ENCODE results near the gene OCA2. TPM values are rescaled to one million over a fixed set of nuclear protein-coding genes. Genes with fewer than 3 reads are reported as not detected.
"Not testable (repeated sequence)": the region's sequence is repeated elsewhere in the genome, so short reads cannot be mapped to it uniquely, and the experiment has no call there.

Gene OCA2
- total and polyA plus RNA-seq, 2 donors from 2014 or later, result 0.45 to 2.5 TPM

GRCh38 chr15:27850050-27850449 is 249.1 kb downstream of the OCA2 start:
- no peaks in the 10 kb centered on the region for H3K9me3 ChIP-seq (ENCODE audit: control insufficient read depth in 2 of 3, insufficient read depth in 1 of 3, low read length in 3 of 3)
- no peaks in the 10 kb centered on the region for H3K4me1 ChIP-seq (ENCODE audit: control insufficient read depth in 2 of 3, insufficient read depth in 2 of 3, low read depth in 1 of 3, low read length in 3 of 3)
- no peaks in the 10 kb centered on the region for H3K27me3 ChIP-seq (ENCODE audit: control insufficient read depth, insufficient read depth, low read length)
- no peak overlapping the region for H3K4me3 ChIP-seq (ENCODE audit: low read length in 3 of 3)
- no peak overlapping the region for H3K27ac ChIP-seq (ENCODE audit: low read depth in 2 of 2, low read length in 2 of 2)
- TF ChIP-seq CTCF (IDR thresholded peaks at IDR 0.05; ENCODE audit: borderline replicate concordance, extremely low read depth, insufficient read depth), result no peak
- DNase-seq (no peak), FAIRE-seq (no peak)
- H3K36me3 ChIP-seq (ENCODE audit: control insufficient read depth in 2 of 3, insufficient read depth in 3 of 3, low read length in 3 of 3), result no peaks in the 10 kb centered on the region
- H3K9ac ChIP-seq (ENCODE audit: low read length in 3 of 3), result no peak overlapping the region
- intact Hi-C loops (cut with DNase I), result no loop called here

DNA sequence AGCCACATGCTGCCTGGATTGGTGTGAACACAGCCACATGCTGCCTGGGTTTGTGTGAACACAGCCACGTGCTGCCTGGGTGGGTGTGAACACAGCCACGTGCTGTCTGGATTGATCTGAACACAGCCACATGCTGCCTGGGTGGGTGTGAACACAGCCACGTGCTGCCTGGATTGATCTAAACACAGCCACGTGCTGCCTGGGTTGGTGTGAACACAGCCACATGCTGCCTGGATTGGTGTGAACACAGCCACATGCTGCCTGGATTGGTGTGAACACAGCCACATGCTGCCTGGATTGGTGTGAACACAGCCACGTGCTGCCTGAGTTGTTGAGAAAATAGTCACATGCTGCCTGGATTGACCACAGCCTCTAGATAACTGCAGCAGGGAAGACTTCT is 250.2 kb downstream of the OCA2 start:
- H3K4me1 ChIP-seq (ENCODE audit: control insufficient read depth in 2 of 3, insufficient read depth in 2 of 3, low read depth in 1 of 3, low read length in 3 of 3); H3K9me3 ChIP-seq (ENCODE audit: control insufficient read depth in 2 of 3, insufficient read depth in 1 of 3, low read length in 3 of 3); DNase-seq; FAIRE-seq; H3K36me3 ChIP-seq (ENCODE audit: control insufficient read depth in 2 of 3, insufficient read depth in 3 of 3, low read length in 3 of 3); H3K27ac ChIP-seq (ENCODE audit: low read depth in 2 of 2, low read length in 2 of 2); H3K9ac ChIP-seq (ENCODE audit: low read length in 3 of 3); H3K27me3 ChIP-seq (ENCODE audit: control insufficient read depth, insufficient read depth, low read length); H3K4me3 ChIP-seq (ENCODE audit: low read length in 3 of 3); intact Hi-C loops (cut with DNase I): not testable (repeated sequence)

GRCh38 chr15:27847775-27848710 is 251.1 kb downstream of the OCA2 start:
- DNase-seq (no peak), FAIRE-seq (no peak)
- no peaks in the 10 kb centered on the region for H3K36me3 ChIP-seq (ENCODE audit: control insufficient read depth in 2 of 3, insufficient read depth in 3 of 3, low read length in 3 of 3)
- H3K27me3 ChIP-seq (ENCODE audit: control insufficient read depth, insufficient read depth, low read length), result no peaks in the 10 kb centered on the region
- intact Hi-C loops (cut with DNase I), result no loop called here
- no peak overlapping the region for H3K4me3 ChIP-seq (ENCODE audit: low read length in 3 of 3)
- no peaks in the 10 kb centered on the region for H3K4me1 ChIP-seq (ENCODE audit: control insufficient read depth in 2 of 3, insufficient read depth in 2 of 3, low read depth in 1 of 3, low read length in 3 of 3)
- H3K9me3 ChIP-seq (ENCODE audit: control insufficient read depth in 2 of 3, insufficient read depth in 1 of 3, low read length in 3 of 3), result no peaks in the 10 kb centered on the region
- no peak overlapping the region for H3K9ac ChIP-seq (ENCODE audit: low read length in 3 of 3)
- no peak overlapping the region for H3K27ac ChIP-seq (ENCODE audit: low read depth in 2 of 2, low read length in 2 of 2)
- no peak for TF ChIP-seq CTCF (IDR thresholded peaks at IDR 0.05; ENCODE audit: borderline replicate concordance, extremely low read depth, insufficient read depth)

DNA sequence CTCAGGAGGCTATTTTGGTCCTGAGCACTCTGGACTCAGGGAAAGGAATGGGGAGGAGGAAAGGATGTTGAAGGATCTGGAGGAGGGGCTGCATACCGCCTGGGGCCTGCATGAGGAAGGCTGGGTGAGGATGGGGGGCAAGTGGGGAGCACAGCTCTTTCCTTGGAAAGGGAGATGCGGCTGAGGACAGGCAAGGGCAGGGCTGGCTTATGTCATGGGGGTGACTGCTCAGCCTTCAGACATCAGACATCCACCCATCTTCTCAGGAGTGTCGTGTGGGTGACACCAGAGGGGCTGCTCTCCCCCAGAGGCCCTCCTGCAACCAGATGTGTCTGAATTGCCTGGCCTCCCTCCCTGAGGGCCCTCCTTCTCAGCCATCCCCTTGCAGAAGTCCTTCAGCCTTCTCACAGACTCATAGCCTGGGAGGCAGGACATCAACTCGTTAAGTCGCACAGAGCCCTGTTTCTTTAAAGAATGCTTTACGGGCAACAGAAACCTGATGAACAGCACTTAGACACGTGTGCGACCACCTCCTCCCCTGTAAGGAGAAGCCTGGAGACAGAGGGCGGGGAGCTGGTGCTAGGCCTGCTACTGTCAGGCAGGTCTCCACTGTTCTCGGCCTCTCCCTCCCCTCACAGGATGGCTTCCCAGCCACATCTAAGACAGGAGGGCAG is 252.3 kb downstream of the OCA2 start:
- H3K9ac ChIP-seq (ENCODE audit: low read length in 3 of 3), result no peak overlapping the region
- no peak overlapping the region for H3K4me3 ChIP-seq (ENCODE audit: low read length in 3 of 3)
- DNase-seq (peak in 3 of 5 donors; percentile 17 to 37 (median 22)), FAIRE-seq (no peak)
- H3K36me3 ChIP-seq (ENCODE audit: control insufficient read depth in 2 of 3, insufficient read depth in 3 of 3, low read length in 3 of 3), result no peaks in the 10 kb centered on the region
- TF ChIP-seq CTCF (IDR thresholded peaks at IDR 0.05; ENCODE audit: borderline replicate concordance, extremely low read depth, insufficient read depth), result no peak
- H3K9me3 ChIP-seq (ENCODE audit: control insufficient read depth in 2 of 3, insufficient read depth in 1 of 3, low read length in 3 of 3), result no peaks in the 10 kb centered on the region
- no peaks in the 10 kb centered on the region for H3K4me1 ChIP-seq (ENCODE audit: control insufficient read depth in 2 of 3, insufficient read depth in 2 of 3, low read depth in 1 of 3, low read length in 3 of 3)
- H3K27me3 ChIP-seq (ENCODE audit: control insufficient read depth, insufficient read depth, low read length), result no peaks in the 10 kb centered on the region
- H3K27ac ChIP-seq (ENCODE audit: low read depth in 2 of 2, low read length in 2 of 2), result no peak overlapping the region
- intact Hi-C loops (cut with DNase I), result no loop called here
